NCI-H524 treated with DMSO at 0.1 percent for 48 hours (cell line): Measurements from ENCODE around the gene B3GALT6.
A peak's percentile ranks its signal among the peaks of the same experiment; 100 is the strongest.

Source experiments
- DNase-seq: peaks from one replicate; lab custom pipeline; 2025; lab: John Stamatoyannopoulos, UW

The B3GALT6 gene

GRCh38 chr1:1216770-1217620 is 15.0 kb upstream of the B3GALT6 start:
- no peak for DNase-seq

GRCh38 chr1:1217621-1218523 is 14.2 kb upstream of the B3GALT6 start:
- no peak for DNase-seq

GRCh38 chr1:1218524-1219200 is 13.4 kb upstream of the B3GALT6 start:
- DNase-seq, result no peak

- no peak for DNase-seq
Measured at GRCh38 chr1:1219341-1219740, 12.7 kb upstream of the B3GALT6 start.

GRCh38 chr1:1220197-1220596 is 11.8 kb upstream of the B3GALT6 start:
- DNase-seq, result no peak

- no peak for DNase-seq
Measured at GRCh38 chr1:1221887-1222574, 10.0 kb upstream of the B3GALT6 start.

GRCh38 chr1:1222575-1223225 is 9.3 kb upstream of the B3GALT6 start:
- no peak for DNase-seq

GRCh38 chr1:1223321-1223720 is 8.7 kb upstream of the B3GALT6 start:
- no peak for DNase-seq

GRCh38 chr1:1223891-1224290 is 8.1 kb upstream of the B3GALT6 start:
- no peak for DNase-seq

- no peak for DNase-seq
Measured at GRCh38 chr1:1225238-1225845, 6.7 kb upstream of the B3GALT6 start.

- DNase-seq, result no peak
Measured at GRCh38 chr1:1225913-1226312, 6.1 kb upstream of the B3GALT6 start.

- no peak for DNase-seq
Measured at GRCh38 chr1:1226566-1227362, 5.3 kb upstream of the B3GALT6 start.

- DNase-seq, result no peak
Measured at GRCh38 chr1:1227386-1227785, 4.7 kb upstream of the B3GALT6 start.

- DNase-seq, result no peak
Measured at GRCh38 chr1:1228187-1228586, 3.9 kb upstream of the B3GALT6 start.

GRCh38 chr1:1228596-1229321 is 3.3 kb upstream of the B3GALT6 start:
- DNase-seq, result no peak

- DNase-seq, result no peak
Measured at GRCh38 chr1:1229770-1230169, 2.3 kb upstream of the B3GALT6 start.

- no peak for DNase-seq
Measured at GRCh38 chr1:1230656-1231399, 1.2 kb upstream of the B3GALT6 start.

- peak; percentile 35 for DNase-seq
Measured at GRCh38 chr1:1231400-1232207, 433 bp upstream of the B3GALT6 start, which contains the start of gene SDF4. Gene SDF4, minus strand, starts transcription at chr1:1232001. Its CDS starts 3,229 bp downstream, at chr1:1228772.
